HG02610 (cell line): ENCODE data around the gene RASSF3.
"Not testable (repeated sequence)": the region's sequence is repeated elsewhere in the genome, so short reads cannot be mapped to it uniquely, and the experiment has no call there.

Source experiments
- ATAC-seq: cut with Tn5 transposase; IDR thresholded peaks from one replicate; pipeline ENCODE4 v1.9.1; 2021; ENCODE audit warnings: mild to moderate bottlenecking, moderate library complexity; ENCODE audit not compliant: unreplicated experiment

Gene RASSF3

GRCh38 chr12:64631197-64631596, 20.9 kb downstream of the RASSF3 start:
- ATAC-seq = peak; percentile 68

GRCh38 chr12:64633011-64633939, 23.0 kb downstream of the RASSF3 start:
- ATAC-seq = no peak

GRCh38 chr12:64633940-64634337, 23.6 kb downstream of the RASSF3 start:
- ATAC-seq = no peak

GRCh38 chr12:64634508-64635092, 24.3 kb downstream of the RASSF3 start:
- no peak for ATAC-seq

- ATAC-seq = no peak
Observed at GRCh38 chr12:64635356-64635998, 25.2 kb downstream of the RASSF3 start.

GRCh38 chr12:64636856-64637255, 26.6 kb downstream of the RASSF3 start:
- ATAC-seq = no peak

GRCh38 chr12:64639466-64639865, 29.2 kb downstream of the RASSF3 start:
- no peak for ATAC-seq

GRCh38 chr12:64646318-64646717, 36.0 kb downstream of the RASSF3 start:
- no peak for ATAC-seq

GRCh38 chr12:64649487-64649886, 39.2 kb downstream of the RASSF3 start:
- no peak for ATAC-seq

- no peak for ATAC-seq
Observed at GRCh38 chr12:64650762-64651161, 40.5 kb downstream of the RASSF3 start.

- no peak for ATAC-seq
Observed at GRCh38 chr12:64652346-64652745, 42.1 kb downstream of the RASSF3 start.

- no peak for ATAC-seq
Observed at GRCh38 chr12:64653123-64653522, 42.8 kb downstream of the RASSF3 start.

GRCh38 chr12:64653907-64654306, 43.6 kb downstream of the RASSF3 start:
- not testable (repeated sequence) for ATAC-seq

- ATAC-seq = no peak
Observed at GRCh38 chr12:64655141-64655540, 44.8 kb downstream of the RASSF3 start.

GRCh38 chr12:64656429-64656828, 46.1 kb downstream of the RASSF3 start:
- ATAC-seq = no peak

- ATAC-seq = no peak
Observed at GRCh38 chr12:64658892-64659481, 48.7 kb downstream of the RASSF3 start.

- ATAC-seq = peak; percentile 49
Observed at GRCh38 chr12:64660237-64661018, 50.1 kb downstream of the RASSF3 start.

GRCh38 chr12:64663015-64663414, 52.7 kb downstream of the RASSF3 start:
- no peak for ATAC-seq

- peak; percentile 24 for ATAC-seq
Observed at GRCh38 chr12:64665514-64665913, 55.2 kb downstream of the RASSF3 start.

- peak; percentile 31 for ATAC-seq
Observed at GRCh38 chr12:64666054-64666914, 56.0 kb downstream of the RASSF3 start.
